A549 (cell line): ENCODE data around the gene RRP9.

Experiments used
- CTCF ChIP-seq: fragments of >200 bp; sonication (Bioruptor Twin); formaldehyde crosslinking; IDR thresholded peaks from 3 replicates; pipeline ENCODE4 v1.5.1; 2016
- EP300 ChIP-seq, 2 experiments: fragments of >200 bp; sonication (Bioruptor Twin); formaldehyde crosslinking; IDR thresholded peaks; 2 replicates in 1 of 2; 3 replicates in 1 of 2; pipeline ENCODE4 v1.6.1; 2016 to 2017
- HDAC2 ChIP-seq: fragments of 200-600 bp; sonication (generic); IDR thresholded peaks from 2 replicates; pipeline ENCODE4 v1.6.1; 2016
- MAX ChIP-seq: IDR thresholded peaks from 2 replicates; pipeline ENCODE4 v1.6.1; 2012
- MAZ ChIP-seq: fragments of 150-350 bp; IDR thresholded peaks from 2 replicates; pipeline ENCODE4 v1.6.1; 2014; ENCODE audit warnings: antibody characterized with exemption, low read depth, low read length, borderline replicate concordance
- MYC ChIP-seq: IDR thresholded peaks from 2 replicates; pipeline ENCODE4 v1.6.1; 2012; ENCODE audit warnings: mild to moderate bottlenecking, inconsistent platforms, low read length, improper control_type of control experiment, borderline replicate concordance
- PBX3 ChIP-seq: IDR thresholded peaks from 2 replicates; pipeline ENCODE4 v1.6.1; 2012
- POLR2A ChIP-seq: IDR thresholded peaks from 2 replicates; pipeline ENCODE4 v1.6.1; 2012; ENCODE audit warnings: mild to moderate bottlenecking, low read length
- ZFP36 ChIP-seq: fragments of 450-650 bp; IDR thresholded peaks from 2 replicates; pipeline ENCODE4 v1.6.1; 2014; ENCODE audit warnings: borderline replicate concordance; ENCODE audit not compliant: partially characterized antibody

GRCh38 chr3:51930439-51930838 lies 11.3 kb downstream of the RRP9 start:
- no peak for TF ChIP-seq MAZ
- TF ChIP-seq HDAC2: no peak
- TF ChIP-seq CTCF: no peak
- TF ChIP-seq MYC: no peak
- no peak for TF ChIP-seq ZFP36
- TF ChIP-seq EP300 (IDR thresholded peaks at IDR 0.05): no peak
- no peak for TF ChIP-seq POLR2A
- TF ChIP-seq MAX: no peak
- TF ChIP-seq PBX3: no peak
